K562 (cell line): ENCODE measurements around the gene MYO1A. TPM values are rescaled to one million over a fixed set of nuclear protein-coding genes. Genes with fewer than 3 reads are reported as not detected.

Experiments used
- AFF4 ChIP-seq: sonication (generic); formaldehyde crosslinking; IDR thresholded peaks from 2 replicates; pipeline ENCODE4 v1.8.0; 2023; ENCODE audit warnings: mild to moderate bottlenecking, missing genetic modification reagents
- BRF1 ChIP-seq: IDR thresholded peaks from 3 replicates; pipeline ENCODE4 v1.6.1; 2011; ENCODE audit warnings: borderline replicate concordance, mild to moderate bottlenecking; ENCODE audit not compliant: insufficient read length; ENCODE audit errors: extremely low read depth
- E2F6 ChIP-seq, 2 experiments: IDR thresholded peaks; 2 replicates each; pipeline ENCODE4 v1.6.1; 2011; ENCODE audit warnings: borderline replicate concordance in 1 of 2, control low read depth in 1 of 2, low read depth in 1 of 2, low read length in 1 of 2, mild to moderate bottlenecking in 1 of 2, mixed read lengths in 1 of 2, moderate library complexity in 1 of 2; ENCODE audit not compliant: insufficient read depth in 1 of 2, insufficient read length in 1 of 2, poor library complexity in 1 of 2, severe bottlenecking in 1 of 2; ENCODE audit errors: extremely low read depth in 1 of 2
- EP300 ChIP-seq: IDR thresholded peaks from 2 replicates; pipeline ENCODE4 v1.6.1; 2012; ENCODE audit warnings: low read length, improper control_type of control experiment
- FOSL1 ChIP-seq: fragments of 200-800 bp; sonication (Bioruptor generic); conservative IDR thresholded peaks from 2 replicates; pipeline ENCODE4 v1.6.1; 2016; ENCODE audit warnings: missing genetic modification characterization, missing compliant biosample characterization
- HDAC8 ChIP-seq: fragments of 450-650 bp; IDR thresholded peaks from 2 replicates; pipeline ENCODE4 v1.6.1; 2016; ENCODE audit warnings: mild to moderate bottlenecking, missing genetic modification characterization, moderate library complexity, missing compliant biosample characterization
- MAFF ChIP-seq: IDR thresholded peaks from 2 replicates; pipeline ENCODE4 v1.6.1; 2012; ENCODE audit warnings: low read length, improper control_type of control experiment
- MTA2 ChIP-seq: fragments of 450-650 bp; IDR thresholded peaks from 2 replicates; pipeline ENCODE4 v1.6.1; 2016; ENCODE audit warnings: low read depth
- NCOA6 ChIP-seq: fragments of 450-650 bp; IDR thresholded peaks from 2 replicates; pipeline ENCODE4 v1.6.1; 2017; ENCODE audit warnings: mild to moderate bottlenecking
- POLR3G ChIP-seq: IDR thresholded peaks from 2 replicates; pipeline ENCODE4 v1.6.1; 2011; ENCODE audit not compliant: insufficient read length, insufficient replicate concordance; ENCODE audit errors: extremely low read depth
- PRDM10 ChIP-seq: fragments of 450-650 bp; IDR thresholded peaks from 2 replicates; pipeline ENCODE4 v1.6.1; 2018; ENCODE audit not compliant: partially characterized antibody
- PTBP1 ChIP-seq: fragments of 200-400 bp; formaldehyde crosslinking; IDR thresholded peaks from 2 replicates; pipeline ENCODE4 v1.6.1; 2017; ENCODE audit warnings: low read depth, low read length
- RBM17 ChIP-seq: fragments of 200-400 bp; formaldehyde crosslinking; IDR thresholded peaks from 2 replicates; pipeline ENCODE4 v1.6.1; 2017; ENCODE audit warnings: low read depth, mild to moderate bottlenecking, low read length, borderline replicate concordance
- TRIM28 ChIP-seq: fragments of 450-650 bp; IDR thresholded peaks from 2 replicates; pipeline ENCODE4 v1.6.1; 2017
- USF2 ChIP-seq: sonication (generic); formaldehyde crosslinking; IDR thresholded peaks from 2 replicates; pipeline ENCODE4 v1.5.0; 2020; ENCODE audit warnings: missing genetic modification reagents
- ZNF316 ChIP-seq: fragments of 450-650 bp; IDR thresholded peaks from 2 replicates; pipeline ENCODE4 v1.6.1; 2016
- ZNF354B ChIP-seq: fragments of 250-450 bp; sonication (Bioruptor Pico); IDR thresholded peaks from 2 replicates; pipeline ENCODE4 v1.4.0; 2020
- ZNF507 ChIP-seq: conservative IDR thresholded peaks from 2 replicates; pipeline ENCODE4 v1.6.1; 2017; ENCODE audit warnings: missing genetic modification characterization, missing compliant biosample characterization
- ZNF668 ChIP-seq: fragments of 250-450 bp; sonication (Bioruptor Pico); IDR thresholded peaks from 2 replicates; pipeline ENCODE4 v1.8.0; 2022; ENCODE audit warnings: mild to moderate bottlenecking, inconsistent platforms
- polyA plus RNA-seq, 8 experiments: library from polyadenylated mRNA; depleted of rRNA in 4 of 8; stranded (reverse) in 5 of 8; unstranded in 3 of 8; fragments of >200 nt; fragmentation: Nextera tagmentation in 2 of 8; fragmentation: Illumina TruSeq in 1 of 8; extraction: Ambion mirVana in 2 of 8; extraction: Trizol in 1 of 8; gene quantifications; 2 replicates each; pipeline versions ENCODE4 v1.2.1 to v1.2.3, GENCODE V29; 2011 to 2014; ENCODE audit warnings: inconsistent platforms in 1 of 8, missing spikeins in 1 of 8
- total RNA-seq, 7 experiments: library from RNA; depleted of rRNA in 6 of 7; stranded (reverse); fragments of >200 nt in 6 of 7; fragmentation: Illumina TruSeq in 2 of 7; extraction: Trizol in 2 of 7; gene quantifications; 2 replicates each; pipeline versions ENCODE4 v1.2.1 to v1.2.3, GENCODE V29; 2011 to 2021; ENCODE audit warnings: low replicate concordance in 1 of 7

MYO1A gene
- total and polyA plus RNA-seq, 9 of the 15 experiments (the other 6 are each of a cell fraction or from before 2014, with no cell fraction given): 0.03 to 0.29 (median 0.14) TPM; not detected in 2

GRCh38 chr12:57096748-57097553 is 47.0 kb upstream of the MYO1A start (continued):
- TF ChIP-seq PRDM10: no peak
- TF ChIP-seq EP300: no peak
- no peak for TF ChIP-seq NCOA6
- TF ChIP-seq HDAC8 (tag): no peak
- no peak for TF ChIP-seq TRIM28
- no peak for TF ChIP-seq AFF4 (CRISPR knock-in tag)
- no peak for TF ChIP-seq USF2
- peak; percentile 32; the same call in 1 of the 2 replicates for TF ChIP-seq MAFF
- no peak for TF ChIP-seq BRF1
- no peak; the same call in 1 of the 2 replicates for TF ChIP-seq PTBP1
- no peak for TF ChIP-seq RBM17
- TF ChIP-seq ZNF668 (CRISPR knock-in tag): no peak
- no peak for TF ChIP-seq MTA2
- peak; percentile 91 for TF ChIP-seq ZNF316
- TF ChIP-seq E2F6 (IDR thresholded peaks at IDR 0.05; ENCODE audit: borderline replicate concordance in 1 of 2, extremely low read depth in 1 of 2, insufficient read depth in 1 of 2, insufficient read length in 1 of 2, low read depth in 1 of 2, low read length in 1 of 2, poor library complexity in 1 of 2, severe bottlenecking in 1 of 2): no peak
- TF ChIP-seq ZNF354B (CRISPR knock-in tag): no peak
- no peak for TF ChIP-seq POLR3G
- TF ChIP-seq FOSL1 (tag): no peak
- no peak for TF ChIP-seq ZNF507 (tag)
